Measurements from ENCODE around the gene IFNW1. TPM values are rescaled to one million over a fixed set of nuclear protein-coding genes. Genes with fewer than 3 reads are reported as not detected.

The IFNW1 gene
- total RNA-seq, 1 experiment from 2014 or later = not detected

GRCh38 chr9:21154018-21154608 lies 12.5 kb upstream of the IFNW1 start (continued):
- TF ChIP-seq CTCF (IDR thresholded peaks at IDR 0.05) = no peak
- TF ChIP-seq, protein P1, sequence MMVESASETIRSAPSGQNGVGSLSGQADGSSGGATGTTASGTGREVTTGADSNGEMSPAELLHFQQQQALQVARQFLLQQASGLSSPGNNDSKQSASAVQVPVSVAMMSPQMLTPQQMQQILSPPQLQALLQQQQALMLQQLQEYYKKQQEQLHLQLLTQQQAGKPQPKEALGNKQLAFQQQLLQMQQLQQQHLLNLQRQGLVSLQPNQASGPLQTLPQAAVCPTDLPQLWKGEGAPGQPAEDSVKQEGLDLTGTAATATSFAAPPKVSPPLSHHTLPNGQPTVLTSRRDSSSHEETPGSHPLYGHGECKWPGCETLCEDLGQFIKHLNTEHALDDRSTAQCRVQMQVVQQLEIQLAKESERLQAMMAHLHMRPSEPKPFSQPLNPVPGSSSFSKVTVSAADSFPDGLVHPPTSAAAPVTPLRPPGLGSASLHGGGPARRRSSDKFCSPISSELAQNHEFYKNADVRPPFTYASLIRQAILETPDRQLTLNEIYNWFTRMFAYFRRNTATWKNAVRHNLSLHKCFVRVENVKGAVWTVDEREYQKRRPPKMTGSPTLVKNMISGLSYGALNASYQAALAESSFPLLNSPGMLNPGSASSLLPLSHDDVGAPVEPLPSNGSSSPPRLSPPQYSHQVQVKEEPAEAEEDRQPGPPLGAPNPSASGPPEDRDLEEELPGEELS (CRISPR knock-in tag; IDR thresholded peaks at IDR 0.05) = no peak

- peaks cover 14% of the 10 kb centered on the region for H3K9me3 Mint-ChIP-seq
- ATAC-seq = peak; percentile 93
- ChIA-PET POLR2A (no interaction called here), CTCF (interaction anchor here (0.6 to 1.9 kb wide), 10 partner anchors 12 to 242 kb away, joined by 3 to 9 read pairs (median 4); partner anchors contain the start of gene IFNW1)
- peaks cover 3% of the 10 kb centered on the region for H3K4me1 Mint-ChIP-seq
- H3K4me3 Mint-ChIP-seq = no peak overlapping the region
- H3K27me3 Mint-ChIP-seq (ENCODE audit: low read depth) = no peaks in the 10 kb centered on the region; the same call in 1 of the 2 replicates
- H3K36me3 Mint-ChIP-seq = no peaks in the 10 kb centered on the region
- H3K27ac Mint-ChIP-seq = no peak overlapping the region
- DNase-seq (ENCODE audit: low spot score) = no peak
- TF ChIP-seq CTCF (IDR thresholded peaks at IDR 0.05) (no peak), TEAD4 (CRISPR knock-in tag; IDR thresholded peaks at IDR 0.05) (no peak), FOXK1 (CRISPR knock-in tag; IDR thresholded peaks at IDR 0.05) (no peak), ZNF317 (CRISPR knock-in tag; IDR thresholded peaks at IDR 0.05; ENCODE audit: borderline replicate concordance, low read depth) (no peak), ARID4B (CRISPR knock-in tag; IDR thresholded peaks at IDR 0.05; ENCODE audit: borderline replicate concordance) (no peak), GABPB1 (CRISPR knock-in tag; IDR thresholded peaks at IDR 0.05) (no peak), NFE2L1 (CRISPR knock-in tag; IDR thresholded peaks at IDR 0.05) (no peak), ZNF263 (CRISPR knock-in tag; IDR thresholded peaks at IDR 0.05; ENCODE audit: low read depth) (no peak), NR1H2 (CRISPR knock-in tag; IDR thresholded peaks at IDR 0.05) (no peak), PRDM15 (CRISPR knock-in tag; IDR thresholded peaks at IDR 0.05) (no peak), ZNF396 (CRISPR knock-in tag; IDR thresholded peaks at IDR 0.05; ENCODE audit: borderline replicate concordance) (no peak), ATF2 (CRISPR knock-in tag; IDR thresholded peaks at IDR 0.05; ENCODE audit: borderline replicate concordance, low read depth) (no peak), OVOL2 (CRISPR knock-in tag; IDR thresholded peaks at IDR 0.05; ENCODE audit: borderline replicate concordance) (no peak), ELF4 (CRISPR knock-in tag; IDR thresholded peaks at IDR 0.05; ENCODE audit: low read depth) (no peak), ZBTB43 (CRISPR knock-in tag; IDR thresholded peaks at IDR 0.05) (no peak)
Observed at GRCh38 chr9:21153336-21154017, 11.8 kb upstream of the IFNW1 start.

All from WTC11 (cell line).